GM06990 (cell line): ENCODE measurements around the gene KCNC2.

ENCODE experiments used
- DNase-seq: peaks from one replicate; pipeline ENCODE4 v3.0.0-alpha.2; 2011; ENCODE audit not compliant: insufficient read length; ENCODE audit errors: extremely low read depth
- H3K27me3 ChIP-seq: replicated peaks from 2 replicates; pipeline ENCODE4 v1.6.0; 2011; ENCODE audit warnings: low read length; ENCODE audit not compliant: control insufficient read depth, insufficient read depth
- H3K36me3 ChIP-seq: 2 replicates; pipeline ENCODE4 v1.5.1; 2011; ENCODE audit warnings: low read length; ENCODE audit not compliant: control insufficient read depth, insufficient read depth
- H3K4me3 ChIP-seq: replicated peaks from 2 replicates; pipeline ENCODE4 v1.5.1; 2011; ENCODE audit warnings: low read depth, mild to moderate bottlenecking, control low read depth, low read length
- CTCF ChIP-seq: IDR thresholded peaks from 2 replicates; pipeline ENCODE4 v1.5.1; 2011; ENCODE audit warnings: low read length, control low read depth, mild to moderate bottlenecking, inconsistent platforms; ENCODE audit not compliant: insufficient read depth, poor library complexity, severe bottlenecking

The KCNC2 gene

GRCh38 chr12:75062691-75063090 is 146.9 kb downstream of the KCNC2 start:
- no peaks in the 10 kb centered on the region for H3K36me3 ChIP-seq
- no peaks in the 10 kb centered on the region for H3K27me3 ChIP-seq
- TF ChIP-seq CTCF, result no peak
- no peak overlapping the region for H3K4me3 ChIP-seq
- DNase-seq, result no peak

DNA sequence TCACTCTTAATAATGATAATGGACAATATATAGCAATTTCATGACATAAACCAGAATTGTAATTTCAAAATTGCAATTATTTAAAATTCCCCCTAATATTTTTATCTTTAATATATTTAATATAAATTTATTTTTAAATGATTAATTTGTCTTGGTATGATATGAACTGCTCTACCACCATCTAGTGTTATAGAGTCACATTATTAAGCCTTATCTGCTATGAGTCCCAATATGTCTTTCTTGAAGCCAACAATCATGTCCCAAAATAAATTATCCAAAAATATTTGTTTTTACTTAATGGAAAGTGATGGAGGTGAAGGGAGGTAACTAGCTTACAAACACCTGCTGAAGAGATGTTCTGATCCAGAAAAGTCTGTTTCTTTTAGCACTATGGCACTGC is 151.4 kb downstream of the KCNC2 start:
- Histone ChIP-seq H3K36me3 (no peaks in the 10 kb centered on the region), H3K4me3 (no peak overlapping the region), H3K27me3 (no peaks in the 10 kb centered on the region)
- no peak for TF ChIP-seq CTCF
- DNase-seq, result no peak

GRCh38 chr12:75048767-75049166 is 160.9 kb downstream of the KCNC2 start:
- no peak for TF ChIP-seq CTCF
- Histone ChIP-seq H3K36me3 (no peaks in the 10 kb centered on the region), H3K4me3 (no peak overlapping the region), H3K27me3 (no peaks in the 10 kb centered on the region)
- no peak for DNase-seq

DNA sequence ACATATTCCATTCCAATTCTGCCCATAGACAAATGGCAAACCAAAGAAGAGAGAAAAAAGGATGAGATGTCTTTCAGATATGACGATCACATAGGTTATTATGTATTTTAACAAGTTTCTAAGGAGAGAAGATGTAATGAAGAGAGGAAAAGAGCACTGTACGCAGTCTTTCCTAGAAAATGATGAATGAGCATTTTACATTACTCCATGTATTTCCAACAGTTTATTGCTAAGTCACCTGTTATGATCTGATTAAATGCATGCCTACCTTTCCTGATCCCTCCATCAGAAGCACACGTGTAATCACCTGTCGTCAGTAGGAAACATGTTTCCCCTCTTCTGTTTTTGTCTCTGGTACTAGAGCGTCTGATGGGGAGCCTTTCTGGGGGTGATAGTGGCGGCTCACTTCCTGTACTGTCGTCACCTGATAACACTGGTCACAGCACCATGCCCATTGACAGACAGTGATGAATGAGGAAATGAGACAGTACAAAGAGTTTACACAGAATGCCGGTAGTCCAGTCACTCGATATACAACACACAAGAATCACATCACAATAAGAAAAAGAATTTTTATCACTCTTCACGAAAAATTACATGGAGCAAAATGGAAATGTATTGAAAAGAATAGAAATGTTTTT is 161.6 kb downstream of the KCNC2 start:
- no peaks in the 10 kb centered on the region for H3K36me3 ChIP-seq
- no peaks in the 10 kb centered on the region for H3K27me3 ChIP-seq
- no peak overlapping the region for H3K4me3 ChIP-seq
- DNase-seq, result no peak
- no peak for TF ChIP-seq CTCF

DNA sequence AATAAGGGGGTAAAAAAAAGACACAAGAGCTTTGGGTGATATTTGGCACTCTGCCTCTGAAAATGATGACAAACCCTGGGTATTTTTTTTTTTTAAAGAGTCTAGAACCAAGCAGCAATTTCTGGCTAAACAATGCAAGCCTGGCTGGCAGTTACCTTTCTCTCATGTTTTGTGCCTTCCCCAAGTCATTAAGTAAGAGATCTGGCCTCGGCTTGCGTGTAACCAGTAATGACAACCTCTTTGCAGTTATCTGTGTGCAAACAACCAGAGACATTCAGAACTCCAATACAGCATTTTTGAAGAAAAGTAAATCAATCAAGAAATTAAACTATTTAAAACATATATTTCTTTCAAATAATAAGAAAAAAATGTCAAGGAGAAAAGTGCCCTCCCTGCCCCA is 167.5 kb downstream of the KCNC2 start:
- TF ChIP-seq CTCF, result no peak
- no peak for DNase-seq
- H3K27me3 ChIP-seq, result no peaks in the 10 kb centered on the region
- no peaks in the 10 kb centered on the region for H3K36me3 ChIP-seq
- no peak overlapping the region for H3K4me3 ChIP-seq

DNA sequence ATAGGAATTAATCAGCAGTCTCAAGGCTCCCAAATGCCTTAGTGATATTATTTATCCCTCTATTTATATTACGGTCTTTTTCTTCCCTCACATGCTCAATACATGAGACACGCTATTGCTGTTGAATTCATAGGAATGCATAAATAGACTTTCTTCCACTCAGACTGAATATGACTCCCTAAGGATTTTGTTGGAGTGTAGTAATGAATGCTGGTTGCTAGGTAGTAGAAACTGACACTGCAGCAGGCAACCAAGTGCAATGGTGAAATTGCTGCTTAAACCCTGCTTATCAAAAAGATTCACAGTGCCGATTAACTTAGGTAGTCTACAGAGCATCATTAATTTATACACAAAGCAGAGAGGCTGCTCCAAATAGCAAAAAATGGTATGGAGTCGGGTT is 168.2 kb downstream of the KCNC2 start:
- H3K36me3 ChIP-seq, result no peaks in the 10 kb centered on the region
- no peaks in the 10 kb centered on the region for H3K27me3 ChIP-seq
- DNase-seq, result no peak
- TF ChIP-seq CTCF, result no peak
- H3K4me3 ChIP-seq, result no peak overlapping the region
